Inferior parietal cortex (tissue), 1 donor: Measurements from ENCODE around the gene KRT86.
"Not testable (repeated sequence)": the region's sequence is repeated elsewhere in the genome, so short reads cannot be mapped to it uniquely, and the experiment has no call there.

Experiments used
- DNase-seq: peaks from one replicate; pipeline ENCODE4 v3.0.0-alpha.2; 2016; ENCODE audit errors: extremely low spot score

The KRT86 gene

DNA sequence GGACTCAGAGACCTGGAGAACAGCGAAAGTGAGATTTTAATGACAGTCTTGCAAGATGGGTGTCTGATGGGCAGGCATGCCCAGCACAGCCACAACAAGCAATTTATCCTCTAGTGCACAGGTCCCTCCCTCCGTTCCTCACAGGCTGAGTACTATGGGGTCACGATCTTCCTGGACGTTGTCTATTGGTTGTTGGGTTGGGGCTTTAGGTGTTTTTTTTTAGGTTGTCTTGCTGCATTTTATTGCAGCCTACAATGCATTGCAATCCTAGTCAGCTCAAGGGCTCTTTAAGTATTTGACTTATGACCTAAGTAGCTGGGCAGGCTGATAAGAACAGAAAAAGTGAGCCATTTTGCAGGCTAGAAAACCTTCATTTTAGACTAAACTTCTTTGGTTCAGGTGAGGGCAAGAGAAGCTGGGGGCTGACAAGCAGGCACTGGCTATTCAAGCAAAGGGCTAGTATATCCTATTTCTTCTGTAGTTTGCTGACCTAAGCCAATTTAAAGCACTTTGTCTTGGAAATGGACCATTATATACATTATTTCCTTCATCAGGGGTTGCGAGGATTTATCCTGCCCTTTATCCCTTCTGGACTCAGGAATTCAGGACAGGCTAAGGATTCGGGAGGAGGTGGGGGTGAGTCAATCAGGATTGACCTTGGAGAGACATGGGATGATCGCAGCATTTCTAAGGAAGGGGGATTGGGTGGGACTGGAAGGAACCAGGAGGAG, 35.4 kb upstream of the KRT86 start:
- no peak for DNase-seq

DNA sequence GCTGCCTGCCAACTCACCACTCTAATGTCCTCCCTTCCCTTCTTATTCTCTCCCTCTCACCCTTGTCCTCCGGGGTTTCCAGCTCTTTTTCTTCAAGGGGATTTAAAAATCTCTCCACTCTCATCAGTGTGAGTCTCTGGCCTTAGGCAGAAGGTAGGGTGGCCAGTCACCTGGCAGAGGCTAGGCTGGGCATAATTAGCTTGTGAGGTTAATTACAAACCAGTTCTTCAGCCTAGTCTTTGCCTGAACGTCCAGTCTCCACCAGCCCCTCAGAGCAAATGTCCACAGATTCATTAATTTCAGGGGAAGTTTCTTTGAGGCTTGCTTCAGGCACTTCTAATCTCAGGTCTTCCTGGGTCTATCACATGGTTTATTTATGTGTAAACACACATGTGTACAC, 34.7 kb upstream of the KRT86 start:
- no peak for DNase-seq

DNA sequence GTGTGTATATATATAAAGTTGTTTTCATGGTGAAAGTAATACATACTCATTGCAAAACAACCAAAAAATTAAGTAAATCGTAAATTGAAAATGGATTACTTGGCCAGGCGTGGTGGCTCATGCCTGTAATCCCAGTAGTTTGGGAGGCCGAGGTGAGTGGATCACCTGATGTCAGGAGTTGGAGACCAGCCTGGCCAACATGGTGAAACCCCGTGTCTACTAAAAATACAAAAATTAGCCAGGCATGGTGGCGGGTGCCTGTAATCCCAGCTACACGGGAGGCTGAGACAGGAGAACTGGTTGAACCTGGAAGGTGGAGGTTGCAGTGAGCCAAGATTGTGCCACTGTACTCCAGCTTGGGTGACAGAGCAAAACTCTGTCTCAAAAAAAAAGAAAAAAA, 34.2 kb upstream of the KRT86 start:
- DNase-seq = not testable (repeated sequence)

DNA sequence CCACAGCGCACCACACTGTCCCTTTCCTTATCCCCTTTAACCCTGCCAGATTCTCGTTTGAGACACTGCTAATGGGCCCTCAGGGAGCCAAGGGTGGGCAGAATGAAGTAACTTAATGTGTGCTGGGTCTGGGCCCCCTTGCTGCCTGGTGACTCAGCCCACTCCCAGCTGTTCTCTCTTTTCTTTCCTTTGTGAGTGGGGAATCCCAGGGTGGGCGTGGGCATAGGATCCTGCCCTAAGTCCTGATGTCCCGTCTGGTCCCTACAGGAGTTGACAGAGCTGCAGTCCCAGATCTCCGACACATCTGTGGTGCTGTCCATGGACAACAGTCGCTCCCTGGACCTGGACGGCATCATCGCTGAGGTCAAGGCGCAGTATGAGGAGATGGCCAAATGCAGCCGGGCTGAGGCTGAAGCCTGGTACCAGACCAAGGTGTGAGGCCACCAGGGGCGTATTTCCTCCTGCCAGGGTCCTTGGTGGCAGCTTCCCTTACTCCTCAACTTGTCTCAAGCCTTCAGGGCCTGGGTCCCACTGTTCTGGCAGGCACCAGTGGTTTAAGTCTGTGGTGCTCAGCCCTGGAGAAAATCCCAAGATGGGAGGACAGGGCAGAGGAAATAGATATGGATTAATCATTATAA, 33.1 kb upstream of the KRT86 start:
- DNase-seq = no peak

DNA sequence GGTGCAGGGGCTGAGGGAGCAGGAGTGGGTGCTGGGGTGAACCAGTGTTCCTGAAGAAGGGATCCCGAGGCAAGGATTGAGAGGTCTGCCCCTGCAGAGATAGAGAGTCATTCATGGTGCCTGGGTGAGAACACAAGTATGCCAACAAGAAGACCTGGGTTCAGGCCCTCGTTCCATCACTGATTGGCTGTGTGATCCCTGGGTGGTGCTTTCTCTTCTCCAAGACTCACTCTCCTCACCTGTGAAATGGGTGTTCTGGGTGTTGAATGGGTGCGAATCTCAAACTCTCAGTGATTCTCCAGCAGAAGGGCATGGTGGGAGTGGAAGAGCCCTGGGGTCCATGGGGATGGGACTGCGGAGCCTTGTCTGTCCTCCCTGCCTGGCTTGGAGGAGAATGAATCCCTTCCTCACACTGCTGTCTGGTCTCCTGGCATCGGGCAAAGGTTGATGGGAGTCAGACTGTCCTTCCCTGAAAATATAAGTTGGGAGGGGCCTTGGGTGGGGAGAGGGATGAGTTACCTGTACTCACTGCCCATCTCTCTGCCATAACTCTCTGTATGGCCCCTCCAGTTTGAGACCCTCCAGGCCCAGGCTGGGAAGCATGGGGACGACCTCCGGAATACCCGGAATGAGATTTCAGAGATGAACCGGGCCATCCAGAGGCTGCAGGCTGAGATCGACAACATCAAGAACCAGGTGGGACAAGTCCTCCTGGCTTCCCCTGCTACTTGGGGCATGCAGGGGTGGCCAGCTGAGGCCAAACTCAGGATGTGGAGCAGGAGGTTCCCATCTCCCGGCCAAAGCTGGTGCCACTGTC, 31.8 kb upstream of the KRT86 start:
- no peak for DNase-seq

DNA sequence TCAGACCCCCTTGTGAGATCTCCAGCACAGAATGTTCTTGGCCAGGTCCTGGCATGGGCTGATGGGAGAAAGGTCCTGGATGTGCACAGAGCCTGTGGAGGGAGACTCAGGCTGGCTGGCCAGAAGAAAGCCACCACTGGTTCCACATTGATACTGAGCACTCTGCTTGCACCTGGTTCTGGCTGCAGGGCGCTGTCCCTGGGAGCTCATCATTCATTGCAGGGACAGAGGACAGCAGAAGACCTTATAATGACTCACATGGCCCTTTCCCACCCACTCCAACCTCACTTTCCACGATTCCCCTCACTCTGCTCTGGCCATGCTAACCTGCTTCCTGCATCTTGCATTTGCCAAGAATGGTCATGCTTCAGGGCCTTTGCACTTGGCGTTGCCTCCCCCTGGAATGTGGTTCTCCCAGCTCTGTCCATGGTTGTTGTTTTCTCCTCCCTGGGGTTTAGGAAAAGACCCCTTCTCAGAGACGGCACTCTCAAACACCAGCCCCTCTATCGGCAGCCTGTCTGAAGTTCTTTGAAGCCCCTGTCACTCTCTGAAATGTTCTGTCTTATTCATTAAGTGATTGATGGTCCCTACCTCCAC, 31.1 kb upstream of the KRT86 start:
- no peak for DNase-seq

DNA sequence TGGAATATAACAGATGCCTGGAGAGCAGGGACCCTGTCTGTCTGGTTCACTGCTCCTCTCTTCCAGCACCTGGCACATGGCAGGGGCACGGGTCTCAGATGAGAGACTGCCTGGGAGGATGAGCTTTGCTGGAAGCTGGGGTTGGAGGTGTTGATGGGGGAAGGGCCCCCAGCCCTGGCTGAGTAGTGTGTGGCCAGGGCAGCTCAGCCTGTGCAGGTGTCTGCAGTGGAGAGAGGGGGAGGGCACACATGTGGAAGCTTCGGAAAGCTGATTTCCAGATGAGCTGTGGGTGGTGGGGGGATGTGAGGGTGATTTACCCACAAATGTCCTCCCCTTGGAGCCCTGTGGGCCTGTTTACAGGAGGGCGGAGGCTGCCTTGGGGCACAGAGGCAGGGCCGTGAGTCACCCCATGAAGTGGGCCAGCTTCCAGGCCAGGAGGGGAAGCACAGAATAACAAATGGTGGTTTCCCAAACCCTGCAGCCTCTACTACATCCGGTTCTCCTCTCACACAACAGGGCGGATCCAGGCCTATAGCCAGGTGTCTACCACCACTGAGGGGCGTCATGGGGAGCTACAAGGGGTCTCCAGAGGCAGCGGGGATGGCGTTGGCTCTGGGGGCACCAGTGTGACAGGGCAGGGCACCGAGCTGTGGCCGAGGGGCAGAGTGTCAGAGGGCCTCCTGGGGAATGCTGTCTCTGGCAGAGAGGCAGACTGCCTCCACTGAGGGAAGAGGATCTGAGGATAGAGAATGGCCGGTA, 30.4 kb upstream of the KRT86 start:
- DNase-seq = no peak

DNA sequence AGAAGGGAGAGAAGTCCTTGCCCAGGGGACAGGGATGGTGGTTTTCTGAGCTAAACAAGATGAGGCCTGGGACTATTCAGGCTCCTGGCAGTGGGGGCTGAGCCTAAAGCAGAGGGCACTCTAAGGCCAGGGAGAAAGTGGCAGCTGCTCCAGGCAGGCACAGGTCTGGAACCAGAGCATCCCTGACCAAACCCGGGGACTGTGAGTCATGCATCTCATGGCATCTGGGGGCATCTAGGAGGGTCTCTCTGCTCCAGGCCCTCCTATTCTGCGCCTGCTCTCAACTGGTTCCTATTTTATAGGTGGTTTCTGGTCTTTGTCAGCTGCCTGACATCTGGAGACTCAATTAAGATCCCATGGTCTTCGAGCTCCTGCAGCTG, 29.8 kb upstream of the KRT86 start:
- no peak for DNase-seq

DNA sequence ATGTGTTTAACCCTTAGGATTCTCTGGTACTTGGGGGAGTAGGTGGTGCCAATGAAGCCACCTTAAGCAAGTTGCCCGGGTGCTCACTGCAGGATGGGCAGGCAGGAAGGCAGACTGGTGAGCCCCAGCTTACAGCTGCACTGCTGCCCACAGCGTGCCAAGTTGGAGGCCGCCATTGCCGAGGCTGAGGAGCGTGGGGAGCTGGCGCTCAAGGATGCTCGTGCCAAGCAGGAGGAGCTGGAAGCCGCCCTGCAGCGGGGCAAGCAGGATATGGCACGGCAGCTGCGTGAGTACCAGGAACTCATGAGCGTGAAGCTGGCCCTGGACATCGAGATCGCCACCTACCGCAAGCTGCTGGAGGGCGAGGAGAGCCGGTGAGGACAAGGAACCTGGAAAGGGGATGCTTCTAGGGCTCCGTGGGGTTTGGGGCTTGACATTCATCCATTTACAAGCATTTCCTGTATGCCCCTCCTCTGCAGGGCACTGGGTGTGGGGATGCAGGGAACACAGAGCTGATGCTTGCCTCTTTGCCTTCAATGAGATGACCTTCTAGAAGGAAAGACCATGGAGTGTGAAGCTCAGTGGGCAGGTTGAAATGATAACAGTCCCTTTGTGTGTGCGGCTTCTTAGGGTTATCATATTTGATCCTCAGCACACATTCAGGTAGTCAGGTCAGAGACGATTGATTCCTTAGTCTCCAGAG, 29.0 kb upstream of the KRT86 start:
- no peak for DNase-seq

DNA sequence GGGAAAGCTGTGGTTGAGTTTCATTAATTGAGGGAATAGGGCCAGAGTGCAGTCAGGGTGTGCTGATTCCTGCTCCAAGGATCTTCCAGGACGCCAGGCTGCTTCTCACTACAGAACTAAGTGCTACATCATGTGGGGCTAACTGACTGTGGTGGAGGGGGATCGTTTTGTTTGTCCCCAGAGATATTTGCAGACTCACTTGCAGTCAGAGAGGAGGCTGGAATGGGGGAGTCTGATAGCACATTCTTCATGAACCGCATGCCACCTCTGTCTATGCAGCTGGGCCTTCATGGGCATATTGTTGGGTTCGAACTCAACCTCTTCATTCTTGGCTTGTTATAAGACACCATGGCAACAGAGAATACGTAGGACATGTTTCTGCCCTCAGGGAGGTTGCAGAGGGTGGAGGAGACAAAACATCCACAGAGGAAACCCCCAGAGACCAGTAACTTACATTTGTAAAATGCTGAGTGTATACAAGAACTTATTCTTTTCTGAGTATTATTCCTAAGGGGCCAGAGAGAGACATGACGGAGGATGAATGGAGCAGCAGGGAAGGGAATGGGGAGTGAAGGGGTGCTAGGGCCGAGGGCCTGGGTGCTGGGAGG, 28.4 kb upstream of the KRT86 start:
- DNase-seq = no peak

DNA sequence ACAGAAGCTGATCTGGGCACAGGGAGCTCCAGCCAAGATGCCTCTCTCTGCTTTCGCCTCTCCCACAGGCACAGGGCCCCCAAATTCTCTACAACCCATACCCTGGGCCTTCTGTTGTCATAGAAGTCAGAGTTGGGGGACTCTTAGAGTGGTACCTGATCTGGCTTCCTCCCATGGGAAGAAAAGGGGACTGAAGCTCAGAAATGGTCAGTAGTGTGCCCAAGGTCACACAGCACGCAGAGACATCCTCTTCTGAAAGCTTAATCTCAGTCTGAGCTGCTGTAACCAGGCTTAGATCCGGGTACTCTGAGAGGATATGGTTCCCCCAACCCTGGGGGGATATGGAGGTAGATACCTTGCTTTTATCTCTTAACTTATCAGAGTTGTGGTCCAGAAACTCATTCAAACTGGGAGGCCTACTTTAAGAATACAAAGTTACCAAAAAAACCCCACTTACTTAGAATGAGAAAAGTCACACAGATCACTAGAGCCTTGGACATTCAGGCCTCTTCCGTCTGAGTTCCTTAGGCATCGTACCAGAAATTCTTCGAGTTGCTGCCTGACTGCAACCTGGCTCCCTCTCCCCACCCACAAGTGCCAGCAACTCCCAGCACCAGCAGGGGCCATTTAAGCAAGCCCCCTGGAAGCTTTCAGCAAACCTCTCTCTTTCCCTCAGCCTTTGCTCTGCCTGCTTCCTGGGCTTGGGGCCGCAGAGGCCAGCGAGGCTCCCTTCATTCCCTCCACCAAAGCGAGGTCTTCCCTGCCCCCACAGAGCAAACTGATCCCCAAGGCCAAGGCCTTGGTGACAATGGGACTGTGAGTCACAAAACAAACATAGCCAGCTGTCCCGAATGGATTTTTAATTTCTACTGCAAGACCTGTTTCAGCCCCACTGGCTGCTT, 27.5 kb upstream of the KRT86 start:
- no peak for DNase-seq

DNA sequence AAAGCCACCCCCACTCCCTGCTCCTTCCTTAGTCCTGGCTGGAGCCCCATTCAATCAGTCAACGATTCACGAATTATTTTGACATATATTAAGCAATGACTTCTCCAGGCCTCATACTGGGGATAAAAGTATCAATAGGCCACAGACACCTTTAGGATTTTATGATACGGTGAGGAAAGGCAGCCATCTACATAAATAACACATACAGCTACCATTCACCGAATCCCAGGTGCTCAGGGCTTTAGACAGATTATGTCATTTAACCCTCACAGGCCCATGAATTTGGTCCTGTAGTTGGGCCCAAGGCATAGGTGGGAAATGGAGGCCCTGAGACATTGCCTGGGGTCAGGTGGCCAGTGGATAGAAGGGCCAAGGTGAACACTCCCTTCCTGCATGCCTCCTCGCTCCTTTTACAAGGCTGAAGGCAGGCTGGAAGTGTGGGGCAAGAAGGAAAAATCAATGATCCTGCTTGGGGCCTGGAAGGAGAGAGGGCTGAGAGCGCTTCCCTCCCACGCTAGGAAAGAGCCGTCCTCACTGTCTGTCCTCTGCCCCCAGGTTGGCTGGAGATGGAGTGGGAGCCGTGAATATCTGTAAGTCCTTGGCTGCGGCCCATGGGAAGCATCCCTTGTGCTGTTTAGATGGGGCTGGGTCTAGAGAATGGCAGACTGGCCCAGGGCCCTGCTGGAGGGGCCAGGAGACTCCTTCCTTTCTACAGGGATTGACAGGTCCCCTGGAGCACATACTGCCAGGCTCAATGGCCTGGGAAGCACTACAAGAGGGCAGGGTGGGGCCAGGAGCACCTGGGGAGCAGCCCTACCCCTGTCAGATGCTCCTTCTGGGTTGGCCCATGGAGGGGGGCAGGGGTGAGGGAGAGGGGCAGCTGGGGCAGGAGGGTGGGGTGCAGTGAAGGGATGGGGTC, 26.6 kb upstream of the KRT86 start:
- no peak for DNase-seq

DNA sequence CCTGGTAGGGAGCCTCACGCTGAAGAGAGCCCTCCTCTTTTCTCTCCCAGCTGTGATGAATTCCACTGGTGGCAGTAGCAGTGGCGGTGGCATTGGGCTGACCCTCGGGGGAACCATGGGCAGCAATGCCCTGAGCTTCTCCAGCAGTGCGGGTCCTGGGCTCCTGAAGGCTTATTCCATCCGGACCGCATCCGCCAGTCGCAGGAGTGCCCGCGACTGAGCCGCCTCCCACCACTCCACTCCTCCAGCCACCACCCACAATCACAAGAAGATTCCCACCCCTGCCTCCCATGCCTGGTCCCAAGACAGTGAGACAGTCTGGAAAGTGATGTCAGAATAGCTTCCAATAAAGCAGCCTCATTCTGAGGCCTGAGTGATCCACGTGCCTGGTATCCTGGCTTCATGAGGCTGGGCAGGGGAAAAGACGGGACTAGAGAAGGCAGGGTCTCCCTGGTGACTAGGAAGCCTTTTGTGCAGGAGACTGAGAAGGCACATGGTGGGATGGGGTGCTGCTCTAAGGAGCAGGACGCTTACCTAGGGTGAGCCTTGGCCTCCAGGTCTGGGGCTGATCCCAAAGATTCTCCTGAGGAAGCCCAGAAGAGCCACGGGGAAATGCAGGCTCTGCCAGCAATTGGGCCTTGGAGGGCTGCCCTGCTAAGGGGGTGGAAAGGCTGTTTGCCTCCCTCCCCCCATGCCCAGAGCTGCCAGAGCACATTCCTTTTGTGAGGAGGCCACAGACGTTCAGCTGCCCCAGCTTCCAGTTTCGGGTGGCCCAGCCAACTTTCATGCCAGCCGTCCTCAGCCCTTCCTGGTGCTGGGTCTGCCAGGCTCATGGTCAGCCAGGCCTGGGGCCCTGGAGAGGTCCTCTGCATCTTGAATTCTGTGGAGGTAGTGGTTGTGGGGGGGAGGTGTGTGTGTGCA, 25.6 kb upstream of the KRT86 start:
- no peak for DNase-seq

DNA sequence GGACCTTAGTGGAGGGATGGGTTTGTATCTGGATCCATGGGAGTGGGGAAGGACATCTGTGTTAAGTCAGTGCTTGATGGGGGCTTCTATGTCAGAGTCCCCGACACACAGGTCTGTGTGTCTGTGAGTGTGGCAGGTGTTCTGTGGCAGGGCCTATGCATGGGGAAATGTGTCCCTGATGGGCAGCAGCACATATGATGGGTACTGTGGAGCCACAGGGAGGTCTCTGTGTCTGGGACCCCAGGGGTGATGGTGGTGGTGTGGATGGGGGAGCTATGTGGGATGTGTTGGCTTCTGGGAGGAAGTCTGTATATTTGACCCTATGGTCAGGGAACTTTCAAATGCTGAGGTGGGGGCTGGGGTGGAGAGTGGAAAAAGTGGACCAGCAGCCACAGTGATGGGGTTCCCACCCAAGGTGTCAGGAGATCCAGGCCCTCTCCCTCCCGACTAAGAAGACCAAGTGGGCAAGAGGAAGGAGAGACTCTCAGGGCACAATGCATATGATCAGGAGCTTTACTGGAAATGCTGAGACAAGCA, 24.9 kb upstream of the KRT86 start:
- no peak for DNase-seq

DNA sequence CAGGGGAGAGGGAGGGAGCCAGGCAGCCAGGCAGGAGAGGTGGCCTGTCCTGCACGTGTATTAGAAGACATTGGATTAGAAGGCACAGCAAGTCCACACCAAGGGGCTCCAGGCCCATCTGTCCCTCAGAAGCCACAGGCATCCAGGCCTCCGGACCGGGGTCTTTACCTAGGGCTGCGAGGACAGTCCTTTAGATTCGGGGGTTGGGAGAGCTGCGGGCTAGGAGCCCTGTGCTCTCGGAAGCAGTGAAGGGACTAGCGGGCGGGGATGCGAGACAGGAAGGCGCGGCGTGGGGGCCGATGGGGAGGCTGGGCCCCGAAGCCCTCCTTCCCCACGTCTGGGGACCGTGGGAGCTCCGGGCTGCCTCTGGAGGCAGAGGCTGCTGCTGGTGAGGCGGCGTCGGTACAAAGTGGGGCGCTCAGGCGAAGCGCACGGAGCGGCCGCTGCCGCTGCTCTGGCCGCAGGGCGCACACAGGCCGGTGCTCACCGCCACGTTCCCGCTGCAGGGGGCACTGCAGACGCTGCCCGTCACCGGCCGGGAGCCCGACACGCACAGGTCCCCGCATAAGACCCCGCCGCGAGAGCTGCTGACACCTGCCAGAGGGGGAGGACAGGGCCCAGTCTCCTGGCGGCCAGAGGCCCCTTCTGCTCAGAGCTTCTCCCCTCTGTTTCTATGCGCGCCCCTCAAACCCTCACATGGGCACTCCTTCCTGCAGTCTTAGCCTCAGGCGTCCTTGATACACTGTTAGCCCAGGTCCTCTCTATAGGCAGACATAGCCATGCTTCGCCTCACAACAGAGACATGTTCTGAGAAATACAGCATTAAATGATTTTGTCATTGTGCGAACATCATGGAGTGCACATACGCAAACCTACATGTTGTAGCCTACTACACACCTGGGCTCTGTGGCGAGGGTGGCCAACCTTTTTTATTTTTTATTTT, 24.1 kb upstream of the KRT86 start:
- no peak for DNase-seq
